GM23248 (cell line): Measurements from ENCODE around the gene LEF1. TPM values are rescaled to one million over a fixed set of nuclear protein-coding genes. Genes with fewer than 3 reads are reported as not detected.

ENCODE experiments used
- DNase-seq: peaks from one replicate; pipeline ENCODE4 v3.0.0-alpha.2; 2015
- H2AFZ ChIP-seq: fragments of 200-600 bp; sonication (generic); 2 replicates; pipeline ENCODE4 v1.6.1; 2016; ENCODE audit warnings: antibody characterized with exemption
- H3F3A ChIP-seq: fragments of 200-600 bp; sonication (generic); 2 replicates; pipeline ENCODE4 v1.6.1; 2016; ENCODE audit warnings: mild to moderate bottlenecking, antibody characterized with exemption, mixed run types; ENCODE audit not compliant: insufficient read depth
- H3K27ac ChIP-seq: fragments of 200-600 bp; sonication (generic); 2 replicates; pipeline ENCODE4 v1.5.1; 2016; ENCODE audit warnings: mild to moderate bottlenecking
- H3K27me3 ChIP-seq: fragments of 200-600 bp; sonication (generic); replicated peaks from 2 replicates; pipeline ENCODE4 v1.6.1; 2016; ENCODE audit warnings: mild to moderate bottlenecking; ENCODE audit not compliant: insufficient read depth
- H3K36me3 ChIP-seq: fragments of 200-600 bp; sonication (generic); 2 replicates; pipeline ENCODE4 v1.6.1; 2016; ENCODE audit warnings: low read depth, mild to moderate bottlenecking
- H3K4me1 ChIP-seq: fragments of 200-600 bp; sonication (generic); 2 replicates; pipeline ENCODE4 v1.6.1; 2016; ENCODE audit warnings: mild to moderate bottlenecking; ENCODE audit not compliant: insufficient read depth
- H3K4me2 ChIP-seq: fragments of 200-600 bp; sonication (generic); one replicate; pipeline ENCODE4 v1.6.1; 2016; ENCODE audit warnings: mild to moderate bottlenecking; ENCODE audit not compliant: unreplicated experiment
- H3K4me3 ChIP-seq: fragments of 200-600 bp; sonication (generic); 2 replicates; pipeline ENCODE4 v1.5.1; 2016; ENCODE audit warnings: mild to moderate bottlenecking
- H3K79me2 ChIP-seq: fragments of 200-600 bp; sonication (generic); 2 replicates; pipeline ENCODE4 v1.6.1; 2016; ENCODE audit warnings: mild to moderate bottlenecking; ENCODE audit not compliant: insufficient read depth
- H3K9ac ChIP-seq: fragments of 200-600 bp; sonication (generic); 2 replicates; pipeline ENCODE4 v1.6.1; 2016; ENCODE audit warnings: mild to moderate bottlenecking
- H3K9me2 ChIP-seq: fragments of 200-600 bp; sonication (generic); 2 replicates; pipeline ENCODE4 v1.6.1; 2016; ENCODE audit warnings: mixed run types, mild to moderate bottlenecking, moderate library complexity; ENCODE audit not compliant: insufficient read depth
- H3K9me3 ChIP-seq: fragments of 200-600 bp; sonication (generic); one replicate; pipeline ENCODE4 v1.6.1; 2017; ENCODE audit warnings: low read depth
- H4K20me1 ChIP-seq: fragments of 200-600 bp; sonication (generic); 2 replicates; pipeline ENCODE4 v1.6.0; 2016; ENCODE audit not compliant: insufficient read depth
- EZH2 ChIP-seq: fragments of 200-600 bp; sonication (generic); IDR thresholded peaks from 2 replicates; pipeline ENCODE4 v1.6.1; 2018; ENCODE audit warnings: antibody characterized with exemption, mild to moderate bottlenecking; ENCODE audit not compliant: insufficient read depth, poor library complexity, severe bottlenecking
- EZH2phosphoT487 ChIP-seq: fragments of 200-600 bp; sonication (generic); IDR thresholded peaks from 2 replicates; pipeline ENCODE4 v1.6.1; 2018; ENCODE audit warnings: antibody characterized with exemption, moderate library complexity, mild to moderate bottlenecking, low read depth; ENCODE audit not compliant: insufficient read depth
- WGBS, 2 experiments: methylation state at CpG; one replicate each; pipeline ENCODE4 v1.1.6; 2015 to 2017; ENCODE audit warnings: low lambda C conversion rate in 2 of 2, low coverage in 1 of 2; ENCODE audit errors: missing lambda C conversion rate in 2 of 2; 5-methylcytosine and 5-hydroxymethylcytosine counted together
- in situ Hi-C: fragments of 300-500 bp; cut with MboI; formaldehyde crosslinking; loops from 2 replicates; pipeline ENCODE4 v1.15.0; 2020
- polyA plus RNA-seq: library from polyadenylated mRNA; unstranded; fragments of >200 nt; fragmentation: Nextera tagmentation; extraction: Ambion mirVana; gene quantifications from 2 replicates; pipeline ENCODE4 v1.2.1, GENCODE V29; 2016
- total RNA-seq: library from RNA; depleted of rRNA; stranded (reverse); fragments of >200 nt; shearing (Covaris generic); gene quantifications from 2 replicates; pipeline ENCODE4 v1.2.3, GENCODE V29; 2014

Gene LEF1
- total and polyA plus RNA-seq, 2 experiments from 2014 or later, result 0.23 TPM; not detected in 1

GRCh38 chr4:108109111-108109510 lies 59.6 kb downstream of the LEF1 start:
- DNase-seq, result no peak
- Histone ChIP-seq H3K4me2 (no peak overlapping the region), H3K27me3 (peaks cover 16% of the 10 kb centered on the region), H3K79me2 (no peaks in the 10 kb centered on the region), H3K4me1 (no peaks in the 10 kb centered on the region), H3K9me3 (no peaks in the 10 kb centered on the region), H3F3A (no peaks in the 10 kb centered on the region), H2AFZ (no peak overlapping the region), H3K4me3 (no peak overlapping the region), H3K27ac (no peak overlapping the region), H3K9me2 (no peaks in the 10 kb centered on the region), H3K36me3 (no peaks in the 10 kb centered on the region), H4K20me1 (no peaks in the 10 kb centered on the region), H3K9ac (no peak overlapping the region)
- WGBS, 2 experiments, result 69 to 71% methylated on average over 4 of the region's 4 CpGs
- TF ChIP-seq EZH2phosphoT487, result no peak
- TF ChIP-seq EZH2, result no peak
- in situ Hi-C loops, result no loop called here

GRCh38 chr4:108107729-108108382 lies 60.9 kb downstream of the LEF1 start:
- no peak overlapping the region for H3K27ac ChIP-seq
- DNase-seq, result no peak
- no peak overlapping the region for H2AFZ ChIP-seq
- H3K36me3 ChIP-seq, result no peaks in the 10 kb centered on the region
- H3K4me2 ChIP-seq, result no peak overlapping the region
- H3K4me3 ChIP-seq, result no peak overlapping the region
- peaks cover 25% of the 10 kb centered on the region for H3K27me3 ChIP-seq
- TF ChIP-seq EZH2phosphoT487 (no peak), EZH2 (no peak)
- WGBS, 2 experiments, result 48% methylated on average over 6 of the region's 6 CpGs
- H3K79me2 ChIP-seq, result no peaks in the 10 kb centered on the region
- H3K9ac ChIP-seq, result no peak overlapping the region
- H3K4me1 ChIP-seq, result no peaks in the 10 kb centered on the region
- no peaks in the 10 kb centered on the region for H3K9me3 ChIP-seq
- H3F3A ChIP-seq, result no peaks in the 10 kb centered on the region
- in situ Hi-C loops, result no loop called here
- no peaks in the 10 kb centered on the region for H3K9me2 ChIP-seq
- H4K20me1 ChIP-seq, result no peaks in the 10 kb centered on the region

GRCh38 chr4:108107101-108107500 lies 61.6 kb downstream of the LEF1 start:
- Histone ChIP-seq H4K20me1 (no peaks in the 10 kb centered on the region), H3K36me3 (no peaks in the 10 kb centered on the region), H3K4me2 (no peak overlapping the region), H3K27ac (no peak overlapping the region), H3K9me2 (no peaks in the 10 kb centered on the region), H3K27me3 (peaks cover 24% of the 10 kb centered on the region), H3K4me1 (no peaks in the 10 kb centered on the region), H3K9me3 (no peaks in the 10 kb centered on the region), H3K79me2 (no peaks in the 10 kb centered on the region), H3K4me3 (no peak overlapping the region), H2AFZ (no peak overlapping the region), H3K9ac (no peak overlapping the region), H3F3A (no peaks in the 10 kb centered on the region)
- 16 to 19% methylated on average over 4 of the region's 4 CpGs for WGBS, 2 experiments
- in situ Hi-C loops, result no loop called here
- DNase-seq, result no peak
- TF ChIP-seq EZH2phosphoT487 (no peak), EZH2 (no peak)

- Histone ChIP-seq H3K9me2 (no peaks in the 10 kb centered on the region), H3K4me3 (no peak overlapping the region), H3K4me2 (no peak overlapping the region), H3F3A (no peaks in the 10 kb centered on the region), H3K27me3 (peaks cover 24% of the 10 kb centered on the region), H3K79me2 (no peaks in the 10 kb centered on the region), H3K36me3 (no peaks in the 10 kb centered on the region), H3K4me1 (no peaks in the 10 kb centered on the region), H4K20me1 (no peaks in the 10 kb centered on the region), H2AFZ (no peak overlapping the region), H3K9me3 (no peaks in the 10 kb centered on the region), H3K27ac (no peak overlapping the region), H3K9ac (no peak overlapping the region)
- no peak for TF ChIP-seq EZH2phosphoT487
- no peak for TF ChIP-seq EZH2
- in situ Hi-C loops, result no loop called here
- no peak for DNase-seq
- 69 to 71% methylated on average over 3 of the region's 3 CpGs for WGBS, 2 experiments
Observed at GRCh38 chr4:108106186-108106585, 62.5 kb downstream of the LEF1 start.

- no peaks in the 10 kb centered on the region for H3F3A ChIP-seq
- no peak for DNase-seq
- H2AFZ ChIP-seq, result no peak overlapping the region
- H3K4me3 ChIP-seq, result no peak overlapping the region
- no peak overlapping the region for H3K27ac ChIP-seq
- WGBS, 2 experiments, result 41 to 46% methylated on average over 5 of the region's 5 CpGs
- in situ Hi-C loops, result no loop called here
- TF ChIP-seq EZH2phosphoT487, result no peak
- TF ChIP-seq EZH2, result no peak
- H3K36me3 ChIP-seq, result no peaks in the 10 kb centered on the region
- H3K4me2 ChIP-seq, result no peak overlapping the region
- H3K9me2 ChIP-seq, result no peaks in the 10 kb centered on the region
- no peak overlapping the region for H3K9ac ChIP-seq
- no peaks in the 10 kb centered on the region for H4K20me1 ChIP-seq
- peaks cover 28% of the 10 kb centered on the region for H3K27me3 ChIP-seq
- no peaks in the 10 kb centered on the region for H3K79me2 ChIP-seq
- H3K4me1 ChIP-seq, result no peaks in the 10 kb centered on the region
- no peaks in the 10 kb centered on the region for H3K9me3 ChIP-seq
Observed at GRCh38 chr4:108103099-108103862, 65.5 kb downstream of the LEF1 start.
